ENCODE data around the gene TBCD.

TBCD gene

DNA sequence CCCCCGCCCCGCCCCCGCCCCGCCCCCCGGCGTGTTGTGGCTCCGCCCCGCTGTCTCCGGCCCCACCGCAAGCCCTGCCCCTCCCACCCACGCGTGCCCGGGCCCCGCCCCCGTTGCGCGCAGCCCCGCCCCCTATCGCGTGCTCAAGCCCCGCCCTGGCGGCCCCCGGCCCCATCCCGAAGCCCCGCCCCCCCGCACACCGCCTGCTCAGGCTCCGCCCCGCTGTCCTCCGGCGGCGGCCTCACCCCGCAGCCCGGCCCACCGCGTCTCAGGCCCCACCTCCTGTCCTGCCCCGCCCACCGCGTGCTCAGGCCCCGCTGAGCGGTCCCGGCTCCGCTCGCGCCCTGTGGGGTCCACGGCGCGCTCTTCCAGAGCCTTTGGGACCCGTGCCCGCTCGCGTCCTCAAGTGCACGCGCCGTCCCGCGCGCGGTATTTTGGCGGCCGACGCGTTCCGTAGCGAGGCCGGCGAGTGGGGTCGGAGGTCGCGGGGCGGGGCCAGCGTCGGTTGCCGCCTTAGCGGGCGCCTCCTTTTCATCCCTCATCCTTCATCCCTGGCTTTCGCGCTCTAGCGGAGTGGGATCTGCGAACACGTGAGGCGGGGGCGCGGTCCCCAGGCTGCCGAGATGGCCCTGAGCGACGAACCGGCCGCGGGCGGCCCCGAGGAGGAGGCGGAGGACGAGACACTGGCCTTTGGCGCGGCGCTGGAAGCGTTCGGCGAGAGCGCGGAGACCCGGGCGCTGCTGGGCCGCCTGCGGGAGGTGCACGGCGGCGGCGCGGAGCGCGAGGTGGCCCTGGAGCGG lies at the start of gene TBCD:
TBCD (plus strand) TSS at position 495 of the 800 bp plus-strand sequence; CDS start at position 624, 129 bp downstream.
- peak; percentile 100 for DNase-seq (ENCODE audit: low spot score)

DNA sequence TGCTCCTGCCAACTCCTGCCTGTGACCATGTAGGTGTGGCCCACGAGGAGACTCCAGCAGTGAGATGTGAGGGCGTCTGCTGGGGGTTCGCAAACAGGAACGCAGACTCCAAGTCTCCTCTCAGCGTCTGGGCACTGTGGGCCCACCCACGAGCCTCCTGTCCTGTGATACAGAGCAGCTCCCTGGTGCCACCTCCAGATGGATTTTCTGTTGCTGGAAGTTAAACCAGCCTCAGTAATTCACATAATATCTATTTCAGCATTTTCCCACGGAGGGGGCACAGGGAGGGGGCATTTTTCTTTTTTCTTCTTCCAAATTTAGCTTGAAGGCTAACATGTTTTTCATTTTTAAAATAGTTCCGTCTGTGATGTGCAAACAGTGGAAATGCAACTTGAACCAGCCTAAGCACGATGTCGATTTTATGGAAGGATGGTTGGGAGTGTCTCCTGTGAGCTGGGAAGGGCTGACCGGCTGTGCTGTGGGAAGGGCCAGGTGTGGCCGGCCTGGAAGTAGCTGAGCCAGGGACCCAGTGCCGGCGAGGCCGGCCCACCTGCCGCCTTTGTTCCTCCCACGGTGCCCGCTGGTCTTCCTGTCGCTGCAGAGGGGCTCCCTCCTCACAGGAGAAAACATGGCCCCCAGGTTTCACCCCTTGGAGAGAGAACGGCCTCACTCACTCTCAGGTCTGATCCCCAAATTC lies 49.5 kb upstream of the TBCD start:
- DNase-seq (ENCODE audit: low spot score): no peak

DNA sequence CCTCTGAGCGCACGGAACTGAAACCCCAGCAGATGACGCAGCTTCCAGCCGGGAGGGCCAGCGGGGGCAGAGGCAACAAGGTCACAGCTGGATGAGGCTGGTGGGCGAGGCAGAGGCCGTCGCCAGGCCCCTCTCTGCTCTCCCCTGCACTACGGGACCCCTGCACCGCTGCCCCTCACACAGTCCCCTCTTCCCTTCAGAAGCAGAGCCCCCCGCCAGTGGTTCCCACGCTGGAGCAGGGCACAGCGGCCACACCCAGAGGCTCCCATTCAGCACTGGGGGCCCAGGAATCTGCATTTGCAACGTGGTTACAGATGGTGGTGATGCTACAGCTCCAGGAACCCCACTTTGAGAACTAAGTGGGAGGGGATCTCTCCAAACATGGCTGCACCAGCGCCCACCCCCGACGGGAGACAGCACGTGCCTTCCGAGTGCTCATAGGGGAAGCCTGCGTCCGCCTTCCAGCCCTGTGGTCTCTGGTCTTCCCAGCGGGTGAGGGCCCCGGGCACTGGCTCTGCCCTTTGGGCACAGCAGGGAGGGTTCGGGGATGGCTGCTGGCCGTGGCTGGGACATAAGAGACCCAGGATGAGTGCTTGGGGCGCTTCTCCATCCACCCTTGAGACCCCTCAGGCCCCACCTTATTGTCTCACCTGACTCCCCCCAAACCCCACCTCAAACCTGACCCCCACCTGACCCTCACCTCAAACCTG lies 48.7 kb upstream of the TBCD start:
- no peak for DNase-seq (ENCODE audit: low spot score)

DNA sequence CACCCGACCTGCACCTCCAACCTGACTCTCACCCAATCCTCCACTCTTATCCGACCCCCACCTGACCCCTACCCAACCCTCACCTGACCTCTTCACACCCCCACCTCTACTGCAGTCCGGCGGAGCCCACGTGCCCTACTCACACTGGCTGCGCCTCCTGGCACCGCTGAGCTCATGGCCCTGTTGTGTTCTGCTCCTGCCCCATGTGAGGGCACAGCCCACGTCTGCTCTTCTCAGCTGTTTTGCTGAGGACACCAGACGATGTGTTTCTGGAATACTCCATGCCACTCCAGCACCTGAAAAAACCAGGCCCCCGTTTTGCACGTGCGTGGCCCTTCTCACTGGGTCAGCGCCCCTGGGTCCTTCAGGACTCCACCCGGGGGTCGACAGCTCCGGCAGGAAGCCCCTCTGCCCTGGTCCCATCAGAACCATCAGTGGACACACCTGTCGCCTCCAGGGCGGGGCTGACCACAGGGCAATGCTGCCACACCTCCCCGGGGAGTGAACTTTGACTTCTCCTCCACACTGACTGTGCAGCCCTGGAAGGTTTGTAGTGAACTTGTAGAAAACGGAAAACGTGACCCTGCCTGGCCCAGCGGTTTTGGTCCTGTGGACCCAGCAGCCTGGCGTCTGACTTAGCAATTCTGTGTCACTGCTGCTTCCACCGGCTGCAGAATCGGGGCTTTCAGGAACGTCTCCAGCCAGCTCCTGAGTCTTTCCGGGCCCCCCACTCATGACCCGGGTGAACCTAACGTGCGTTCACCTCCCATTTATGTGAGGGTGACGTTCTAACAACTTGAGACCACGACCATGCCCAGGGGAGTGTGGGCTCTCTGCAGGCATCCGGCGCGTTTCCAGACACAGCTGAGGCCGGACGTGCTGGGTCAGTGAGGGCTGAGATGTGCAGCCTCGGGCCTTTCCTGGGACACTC lies 47.7 kb upstream of the TBCD start:
- no peak for DNase-seq (ENCODE audit: low spot score)

DNA sequence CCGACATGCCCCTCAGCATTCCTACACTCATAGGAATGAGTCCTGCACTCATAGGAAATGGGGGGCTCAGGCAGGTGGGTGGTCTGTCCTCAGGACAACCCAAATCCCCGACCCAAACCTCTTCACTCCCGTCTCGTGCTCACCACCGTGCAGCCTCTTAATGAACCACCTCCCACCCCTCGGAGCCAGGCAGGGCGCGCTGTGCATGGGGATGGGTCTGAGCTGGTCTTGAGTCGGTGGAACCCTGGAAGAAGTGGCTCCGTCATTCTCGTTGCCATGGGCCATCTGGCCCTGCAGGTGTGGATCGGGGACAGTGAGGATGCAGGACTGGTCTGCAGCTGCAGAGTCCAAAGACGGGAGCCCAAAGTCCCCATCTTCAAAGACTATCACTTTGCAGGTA lies 47.0 kb upstream of the TBCD start:
- DNase-seq (ENCODE audit: low spot score): no peak

DNA sequence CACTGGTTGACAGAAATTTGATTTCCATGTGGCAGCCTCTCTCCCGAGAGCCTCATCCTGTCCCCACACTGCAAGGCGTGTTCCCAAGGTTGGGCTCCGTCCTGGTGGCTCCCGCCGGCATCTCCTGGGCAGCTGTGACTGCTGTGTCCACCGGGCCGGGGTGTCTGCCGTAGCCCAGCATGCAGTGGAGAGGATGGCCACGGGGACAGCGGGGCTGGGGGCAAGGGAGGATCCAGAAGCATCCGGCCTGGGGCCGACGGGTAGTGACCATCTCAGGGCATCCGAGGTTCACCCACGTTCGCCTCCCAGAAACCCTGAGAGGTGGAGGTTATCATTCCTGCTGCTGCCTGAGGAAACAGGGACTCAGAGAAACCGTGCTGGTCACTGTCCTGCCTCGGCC lies 46.1 kb upstream of the TBCD start:
- no peak for DNase-seq (ENCODE audit: low spot score)

DNA sequence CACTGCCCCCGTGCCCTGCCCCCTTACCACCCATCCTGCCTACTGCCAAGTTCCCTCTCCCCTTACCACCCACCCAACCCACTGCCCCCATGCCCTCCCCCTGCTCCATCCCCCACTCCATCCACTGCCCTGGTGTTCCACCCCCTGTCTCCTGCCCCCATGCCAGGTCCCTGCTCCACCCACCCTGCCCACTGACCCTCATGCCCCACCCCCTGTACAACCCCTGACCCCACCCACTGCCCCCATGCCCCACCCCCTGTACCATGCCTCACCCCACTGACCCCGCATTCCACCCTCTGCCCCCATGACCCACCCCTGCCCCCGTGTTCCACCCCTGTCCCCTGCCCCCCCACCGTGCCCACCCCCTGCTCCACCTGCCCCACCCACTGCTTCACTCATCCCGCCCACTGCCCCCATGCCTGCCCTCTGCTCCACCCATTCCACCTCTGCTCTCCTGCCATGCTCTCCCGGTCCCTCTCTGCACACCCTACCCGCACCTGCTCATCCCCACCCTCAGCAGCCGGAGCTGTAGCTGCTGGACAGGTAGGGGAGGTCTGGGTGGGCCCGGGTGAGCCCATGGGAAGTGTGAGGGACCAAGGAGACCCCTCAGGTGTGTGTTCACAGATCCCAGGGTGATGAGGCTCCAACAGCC lies 42.7 kb upstream of the TBCD start:
- DNase-seq (ENCODE audit: low spot score): no peak

DNA sequence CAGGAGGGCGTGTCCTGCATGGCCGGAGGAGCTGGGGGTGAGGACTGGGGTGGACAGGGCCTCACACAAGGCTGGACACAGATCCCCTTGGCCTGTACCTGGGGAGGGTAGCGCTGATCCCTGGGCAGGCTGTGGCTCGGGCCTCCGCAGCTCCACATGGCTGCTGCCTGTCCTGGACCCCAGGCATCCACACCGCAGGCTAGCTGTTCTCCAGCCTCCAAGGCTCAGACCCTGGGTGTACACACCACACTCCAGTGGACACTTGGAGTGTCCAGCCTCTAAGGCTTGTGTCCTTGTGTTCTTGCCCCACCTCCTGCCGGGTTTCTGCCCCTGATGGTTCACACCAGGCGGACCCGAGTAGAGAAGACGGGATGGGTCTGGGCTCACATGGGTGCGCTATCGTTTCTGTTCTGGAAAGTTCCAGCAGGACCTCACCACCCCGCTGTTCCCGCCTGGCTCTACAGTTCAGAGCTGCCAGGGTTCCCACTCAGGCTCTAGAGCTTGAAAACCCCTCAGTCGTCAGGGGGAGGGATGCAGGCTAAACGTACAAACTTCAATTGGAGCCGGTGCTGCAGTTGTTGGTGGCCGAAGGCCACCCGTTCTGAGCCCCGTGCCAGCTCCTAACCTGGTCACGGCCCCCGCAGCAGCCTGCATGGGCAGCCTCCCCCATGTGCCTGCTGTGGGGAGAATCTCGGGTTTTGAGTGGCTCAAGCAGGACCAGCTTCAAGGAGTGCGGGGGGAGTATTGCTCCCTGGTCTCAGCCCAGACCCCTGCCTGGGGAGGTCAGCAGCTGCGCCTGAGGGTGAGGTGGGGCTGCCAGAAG lies 42.0 kb upstream of the TBCD start:
- DNase-seq (ENCODE audit: low spot score): no peak

DNA sequence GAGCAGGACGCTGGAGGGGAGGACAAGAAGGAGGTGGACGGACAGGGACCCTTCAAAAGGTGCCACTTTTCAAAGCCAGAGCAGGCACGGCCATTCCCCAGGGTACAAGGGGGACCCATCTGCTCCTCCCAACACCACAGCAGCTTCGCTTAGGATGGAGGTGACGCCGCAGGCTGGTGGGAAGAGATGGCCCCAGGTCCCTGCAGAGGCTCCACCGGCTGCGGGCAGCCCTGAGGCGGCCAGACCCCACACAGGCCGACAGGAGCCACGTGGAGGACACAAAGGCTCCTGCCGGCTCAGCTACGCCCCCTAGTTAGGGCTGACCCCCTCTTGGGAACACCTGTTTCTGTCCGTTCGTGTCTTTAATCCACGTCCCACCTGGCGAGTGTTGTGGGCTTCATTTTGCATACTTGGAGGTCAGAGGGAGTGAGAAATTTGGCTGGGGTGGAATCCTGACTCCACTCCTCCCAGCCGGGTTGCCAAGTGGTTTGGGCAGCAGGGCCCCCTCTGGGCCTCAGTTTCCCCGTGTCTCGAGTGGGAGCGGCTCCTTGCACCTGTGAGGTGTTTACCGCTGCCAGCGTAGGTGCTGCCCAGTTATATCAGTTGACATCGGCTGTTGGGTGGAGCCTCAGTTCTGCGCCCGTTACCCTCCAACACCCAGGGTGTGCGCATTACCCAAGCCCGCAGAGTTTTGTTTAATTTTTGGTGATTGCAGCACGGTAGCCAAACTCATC lies 41.2 kb upstream of the TBCD start:
- DNase-seq (ENCODE audit: low spot score): no peak

DNA sequence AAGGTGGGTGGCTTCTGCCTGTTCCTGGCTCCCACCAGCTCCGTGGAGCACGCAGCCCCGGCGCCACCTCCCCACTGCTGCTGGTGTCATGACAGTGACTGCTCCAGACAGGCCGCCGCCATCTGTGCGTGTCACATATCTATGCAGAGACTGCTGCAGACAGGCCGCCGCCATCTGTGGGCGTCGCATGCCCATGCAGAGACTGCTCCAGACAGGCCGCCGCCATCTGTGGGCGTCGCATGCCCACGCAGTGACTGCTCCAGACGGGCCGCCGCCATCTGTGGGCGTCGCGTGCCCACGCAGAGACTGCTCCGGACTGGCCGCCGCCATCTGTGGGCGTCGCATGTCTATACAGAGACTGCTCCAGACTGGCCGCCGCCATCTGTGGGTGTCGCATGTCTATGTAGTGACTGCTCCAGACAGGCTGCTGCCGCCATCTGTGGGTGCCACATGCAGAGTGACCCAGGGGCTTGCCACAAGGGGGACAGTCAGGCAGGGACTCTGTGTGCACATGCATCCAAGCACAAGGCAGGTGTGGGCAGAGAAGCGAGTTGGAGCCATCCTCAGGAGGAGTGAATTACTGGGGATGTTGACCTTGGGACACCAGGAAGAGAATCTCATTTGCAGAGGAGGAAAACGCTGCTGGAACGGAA lies 38.7 kb upstream of the TBCD start:
- no peak for DNase-seq (ENCODE audit: low spot score)

DNA sequence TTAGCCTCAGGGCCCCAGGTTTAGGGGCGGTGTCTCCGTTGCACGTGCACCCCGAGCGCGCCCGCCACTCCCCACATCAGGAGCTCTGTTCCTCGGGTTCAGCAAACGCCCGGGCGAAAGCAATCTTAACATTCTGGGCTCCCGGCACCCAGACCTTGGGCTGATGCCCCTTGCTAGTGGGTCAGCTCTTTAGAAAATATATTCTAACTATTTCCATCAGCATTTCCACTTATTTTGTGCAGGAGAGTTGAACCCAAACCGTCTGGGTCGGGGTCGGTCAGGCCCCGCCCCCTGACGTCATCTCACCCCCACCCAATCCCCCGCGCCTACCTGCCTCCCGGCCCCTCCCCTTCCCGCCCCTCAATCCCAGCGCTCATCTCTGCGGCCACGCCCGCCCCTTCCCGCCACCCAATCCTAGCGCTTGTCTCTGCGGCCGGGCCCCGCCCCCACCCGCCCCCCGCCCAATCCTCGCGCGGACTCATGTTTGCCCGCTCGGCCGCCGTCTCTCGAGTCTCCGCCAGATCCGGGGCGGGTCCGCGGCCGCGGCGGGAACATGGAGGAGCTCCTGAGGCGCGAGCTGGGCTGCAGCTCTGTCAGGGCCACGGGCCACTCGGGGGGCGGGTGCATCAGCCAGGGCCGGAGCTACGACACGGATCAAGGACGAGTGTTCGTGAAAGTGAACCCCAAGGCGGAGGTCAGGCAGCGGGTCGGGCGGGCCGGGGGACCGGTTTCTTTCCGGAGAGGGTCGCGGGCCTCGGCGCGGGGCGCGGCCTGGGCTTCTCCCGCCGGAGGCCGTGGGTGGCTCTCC lies 35.5 kb upstream of the TBCD start, which contains the start of gene FN3KRP:
FN3KRP (plus strand) TSS at position 504 of the 808 bp plus-strand sequence; CDS start at position 554, 50 bp downstream.
- peak; percentile 98 for DNase-seq (ENCODE audit: low spot score)

DNA sequence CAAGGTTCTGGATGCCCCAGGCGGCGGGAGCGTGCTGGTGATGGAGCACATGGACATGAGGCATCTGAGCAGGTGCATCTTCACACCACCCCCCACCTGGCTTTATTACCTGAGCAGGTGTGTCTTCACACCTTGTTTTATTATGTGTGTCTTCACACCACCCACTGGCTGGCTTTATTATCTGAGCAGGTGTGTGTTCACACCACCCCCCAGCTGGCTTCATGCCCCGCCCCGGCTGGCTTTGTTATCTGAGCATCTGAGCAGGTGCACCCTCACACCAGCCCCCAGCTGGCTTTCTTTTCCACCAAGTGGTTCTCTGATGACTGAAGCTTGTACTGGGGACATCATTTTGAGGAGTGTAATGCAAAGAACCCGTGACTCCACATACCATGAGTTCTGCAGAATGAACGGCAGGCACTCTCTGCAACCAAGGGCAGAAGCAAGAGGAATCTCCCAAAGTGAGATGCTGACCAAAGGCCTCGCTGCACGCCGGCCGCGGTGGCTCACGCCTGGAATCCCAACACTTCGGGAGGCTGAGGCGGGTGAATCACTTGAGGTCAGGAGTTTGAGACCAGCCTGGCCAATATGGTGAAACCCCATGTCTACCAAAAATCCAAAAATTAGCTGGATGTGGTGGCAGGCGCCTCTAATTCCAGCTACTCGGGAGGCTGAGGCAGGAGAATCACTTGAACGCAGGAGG lies 32.7 kb upstream of the TBCD start:
- DNase-seq (ENCODE audit: low spot score): no peak

DNA sequence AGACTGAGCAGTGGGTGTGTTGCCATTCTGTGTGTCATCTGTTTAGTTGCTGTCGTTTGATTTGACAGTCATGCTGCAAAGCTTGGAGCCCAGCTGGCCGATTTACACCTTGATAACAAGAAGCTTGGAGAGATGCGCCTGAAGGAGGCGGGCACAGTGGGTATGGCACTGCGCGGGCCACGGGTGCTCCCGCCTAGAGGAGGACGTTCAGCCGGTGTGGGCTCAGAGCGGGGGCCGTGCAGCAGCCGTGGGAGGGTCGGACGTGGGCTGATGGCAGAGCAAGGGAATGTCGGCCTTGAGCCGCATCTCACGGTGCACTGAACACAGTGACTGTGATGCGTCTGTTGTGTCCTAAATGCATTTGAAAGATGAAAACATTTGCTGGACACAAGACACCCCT lies 31.7 kb upstream of the TBCD start:
- DNase-seq (ENCODE audit: low spot score): no peak

DNA sequence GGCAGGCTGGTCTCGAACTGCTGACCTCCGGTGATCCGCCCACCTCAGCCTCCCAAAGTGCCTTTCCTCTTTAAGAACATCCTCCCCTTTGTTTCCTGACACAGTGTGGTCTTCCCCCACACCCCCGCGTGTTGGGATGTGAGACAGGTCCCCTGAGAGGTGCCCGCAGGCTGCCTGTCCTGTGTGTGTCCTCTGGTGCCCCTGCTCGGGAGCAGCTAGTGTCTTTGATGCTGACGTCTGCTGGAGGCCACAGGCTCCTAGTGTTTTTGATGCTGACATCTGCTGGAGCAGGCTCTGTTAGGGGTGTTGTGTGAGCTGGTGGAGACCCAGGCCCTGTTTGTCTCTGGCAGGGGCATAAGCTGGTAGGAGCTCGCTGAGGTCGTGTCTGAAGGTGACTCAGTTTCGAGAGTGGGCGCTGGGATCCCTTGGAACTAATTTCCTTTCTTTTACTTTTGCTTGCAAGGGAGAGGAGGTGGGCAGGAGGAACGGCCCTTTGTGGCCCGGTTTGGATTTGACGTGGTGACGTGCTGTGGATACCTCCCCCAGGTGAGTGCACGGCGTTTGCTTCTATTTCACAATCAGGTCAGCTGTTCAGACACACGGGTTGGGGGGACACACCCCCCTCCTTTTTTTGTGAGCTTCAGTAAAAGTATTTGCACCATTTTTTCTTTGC lies 29.4 kb upstream of the TBCD start:
- DNase-seq (ENCODE audit: low spot score): no peak

DNA sequence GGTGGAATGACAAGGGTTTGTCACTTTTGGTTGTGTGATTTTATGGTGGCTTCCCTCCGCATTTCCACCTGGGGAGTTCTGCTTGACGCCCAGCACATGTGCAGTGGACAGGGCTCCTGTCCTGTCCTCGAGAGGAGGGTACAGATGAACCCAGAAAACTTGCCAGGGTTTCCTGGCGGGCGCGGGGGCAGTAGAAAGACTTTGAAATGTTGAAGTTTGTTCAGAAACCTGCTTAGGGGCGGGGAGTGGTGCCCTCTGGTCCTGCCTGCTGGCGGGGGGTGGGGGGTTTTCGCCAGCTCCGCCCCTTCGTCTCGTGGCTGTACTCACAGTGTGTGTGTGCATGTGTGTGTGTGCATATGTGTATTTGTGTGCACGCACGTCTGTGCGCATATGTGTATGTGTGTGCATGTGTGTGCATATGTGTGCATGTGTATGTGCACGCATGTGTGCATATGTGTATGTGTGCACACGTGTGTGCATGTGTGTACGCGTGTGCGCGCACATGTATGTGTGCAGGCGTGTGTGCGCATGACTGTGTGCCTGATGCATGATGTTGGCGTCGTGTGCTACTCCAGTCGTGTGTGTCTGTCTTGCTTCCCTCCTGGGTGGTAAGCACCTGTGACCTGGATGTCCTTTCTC lies 28.6 kb upstream of the TBCD start:
- DNase-seq (ENCODE audit: low spot score): no peak

DNA sequence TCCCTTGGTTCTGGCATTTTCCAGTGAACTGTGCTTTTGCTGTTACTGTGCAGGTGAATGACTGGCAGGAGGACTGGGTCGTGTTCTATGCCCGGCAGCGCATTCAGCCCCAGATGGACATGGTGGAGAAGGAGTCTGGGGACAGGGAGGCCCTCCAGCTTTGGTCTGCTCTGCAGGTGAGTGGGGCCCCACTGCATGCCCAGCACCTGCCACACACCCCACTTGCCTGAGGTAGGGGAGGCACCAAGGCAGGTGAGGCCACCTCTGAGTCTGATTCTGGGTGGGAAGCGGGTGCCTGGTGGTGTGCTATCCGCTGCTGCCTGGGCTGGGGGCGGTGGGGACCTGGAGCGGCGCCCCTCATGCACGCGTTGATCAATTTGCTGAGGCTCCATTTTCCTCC lies 25.4 kb upstream of the TBCD start:
- DNase-seq (ENCODE audit: low spot score): no peak

Data from AG20443 (cell line).